HEK293 (cell line): ENCODE results near the gene EIF3B.

ENCODE experiments used
- CTCF ChIA-PET: fragments of 350-600 bp; formaldehyde crosslinking; extraction: SDS; loops from one replicate; lab custom pipeline; 2021; ENCODE audit warnings: antibody characterized with exemption; lab: Yijun Ruan, JAX
- POLR2A ChIA-PET: fragments of 300-600 bp; formaldehyde crosslinking; extraction: SDS; loops from one replicate; lab custom pipeline; 2020; ENCODE audit warnings: antibody characterized with exemption, inconsistent platforms; lab: Yijun Ruan, JAX
- H3K27ac ChIP-seq: fragments of 200-500 bp; sonication (Bioruptor generic); 2 replicates; pipeline ENCODE4 v1.5.1; 2014; ENCODE audit warnings: low read depth, low read length, control low read depth, inconsistent platforms; ENCODE audit errors: extremely low read depth
- H3K36me3 ChIP-seq, 2 experiments: fragments of 200-500 bp in 1 of 2; sonication (Bioruptor generic) in 1 of 2; 1 replicate in 1 of 2; 2 replicates in 1 of 2; pipeline ENCODE4 v1.5.1; 2014 to 2017; ENCODE audit warnings: inconsistent platforms in 2 of 2, low read length in 2 of 2; ENCODE audit not compliant: control insufficient read depth in 2 of 2, insufficient read depth in 1 of 2
- H3K4me1 ChIP-seq: fragments of 200-500 bp; sonication (Bioruptor generic); 2 replicates; pipeline ENCODE4 v1.5.1; 2014; ENCODE audit warnings: mild to moderate bottlenecking, low read length, inconsistent platforms; ENCODE audit not compliant: control insufficient read depth, insufficient read depth
- H3K4me3 ChIP-seq: 2 replicates; pipeline ENCODE4 v1.5.1; 2011; ENCODE audit warnings: low read depth, mild to moderate bottlenecking, control low read depth, low read length, moderate library complexity
- H3K9me3 ChIP-seq: fragments of 200-500 bp; sonication (Bioruptor generic); 2 replicates; pipeline ENCODE4 v1.5.1; 2014; ENCODE audit warnings: low read depth, low read length, inconsistent platforms; ENCODE audit not compliant: control insufficient read depth, insufficient read depth
- FEZF1 ChIP-seq: fragments of 450-650 bp; formaldehyde crosslinking; IDR thresholded peaks from 2 replicates; pipeline ENCODE4 v1.5.1; 2016; ENCODE audit warnings: missing biosample characterization, missing genetic modification characterization
- GFI1B ChIP-seq: fragments of 450-650 bp; formaldehyde crosslinking; IDR thresholded peaks from 2 replicates; pipeline ENCODE4 v1.5.1; 2016; ENCODE audit warnings: missing biosample characterization, missing genetic modification characterization
- SALL2 ChIP-seq: fragments of 450-650 bp; formaldehyde crosslinking; IDR thresholded peaks from 2 replicates; pipeline ENCODE4 v1.5.0; 2017; ENCODE audit warnings: missing biosample characterization, mild to moderate bottlenecking, missing genetic modification characterization, borderline replicate concordance
- SCRT2 ChIP-seq: fragments of 450-650 bp; formaldehyde crosslinking; IDR thresholded peaks from 2 replicates; pipeline ENCODE4 v1.5.1; 2016; ENCODE audit warnings: missing biosample characterization, missing genetic modification characterization
- SETDB1 ChIP-seq: IDR thresholded peaks from one replicate; pipeline ENCODE4 v1.6.1; 2017; ENCODE audit warnings: mild to moderate bottlenecking, low read length, moderate library complexity, mixed read lengths; ENCODE audit not compliant: insufficient read length
- ZBTB1 ChIP-seq: fragments of 450-650 bp; formaldehyde crosslinking; IDR thresholded peaks from 2 replicates; pipeline ENCODE4 v1.5.1; 2016; ENCODE audit warnings: missing biosample characterization, missing genetic modification characterization
- ZIC2 ChIP-seq: fragments of 450-650 bp; formaldehyde crosslinking; IDR thresholded peaks from 2 replicates; pipeline ENCODE4 v1.5.1; 2016; ENCODE audit warnings: missing biosample characterization, missing genetic modification characterization
- ZNF121 ChIP-seq: fragments of 450-650 bp; formaldehyde crosslinking; IDR thresholded peaks from 2 replicates; pipeline ENCODE4 v1.5.1; 2016; ENCODE audit warnings: missing biosample characterization, missing genetic modification characterization
- ZNF132 ChIP-seq: fragments of 450-650 bp; formaldehyde crosslinking; IDR thresholded peaks from 2 replicates; pipeline ENCODE4 v1.5.1; 2017; ENCODE audit warnings: missing biosample characterization, missing genetic modification characterization, borderline replicate concordance
- ZNF175 ChIP-seq: fragments of 450-650 bp; formaldehyde crosslinking; IDR thresholded peaks from 2 replicates; pipeline ENCODE4 v1.5.1; 2016; ENCODE audit warnings: missing biosample characterization, missing genetic modification characterization
- ZNF19 ChIP-seq: fragments of 450-650 bp; formaldehyde crosslinking; IDR thresholded peaks from 2 replicates; pipeline ENCODE4; 2016; ENCODE audit warnings: missing biosample characterization, missing genetic modification characterization, low read depth
- ZNF223 ChIP-seq: fragments of 450-650 bp; formaldehyde crosslinking; IDR thresholded peaks from 2 replicates; pipeline ENCODE4 v1.5.1; 2016; ENCODE audit warnings: missing biosample characterization, missing genetic modification characterization
- ZNF24 ChIP-seq: fragments of 450-650 bp; formaldehyde crosslinking; IDR thresholded peaks from 2 replicates; pipeline ENCODE4 v1.5.1; 2016; ENCODE audit warnings: missing biosample characterization, missing genetic modification characterization
- ZNF292 ChIP-seq: fragments of 450-650 bp; formaldehyde crosslinking; IDR thresholded peaks from 2 replicates; pipeline ENCODE4 v1.5.1; 2016; ENCODE audit warnings: low read depth, missing biosample characterization, missing genetic modification characterization, borderline replicate concordance
- ZNF354C ChIP-seq: fragments of 450-650 bp; formaldehyde crosslinking; IDR thresholded peaks from 2 replicates; pipeline ENCODE4 v1.5.1; 2016; ENCODE audit warnings: missing biosample characterization, missing genetic modification characterization, low read depth, borderline replicate concordance
- ZNF394 ChIP-seq: fragments of 450-650 bp; formaldehyde crosslinking; IDR thresholded peaks from 2 replicates; pipeline ENCODE4 v1.5.1; 2016; ENCODE audit warnings: missing biosample characterization, missing genetic modification characterization, mild to moderate bottlenecking, moderate library complexity, borderline replicate concordance
- ZNF433 ChIP-seq: fragments of 450-650 bp; formaldehyde crosslinking; IDR thresholded peaks from 2 replicates; pipeline ENCODE4 v1.5.1; 2016; ENCODE audit warnings: missing biosample characterization, missing genetic modification characterization, low read depth
- ZNF501 ChIP-seq: fragments of 450-650 bp; formaldehyde crosslinking; IDR thresholded peaks from 2 replicates; pipeline ENCODE4 v1.5.1; 2016; ENCODE audit warnings: missing biosample characterization, missing genetic modification characterization
- ZNF677 ChIP-seq: fragments of 450-650 bp; IDR thresholded peaks from 2 replicates; pipeline ENCODE4 v1.5.0; 2018; ENCODE audit warnings: missing biosample characterization, mild to moderate bottlenecking, missing genetic modification characterization, moderate library complexity
- ZNF701 ChIP-seq: fragments of 450-650 bp; formaldehyde crosslinking; IDR thresholded peaks from 2 replicates; pipeline ENCODE4 v1.5.1; 2016; ENCODE audit warnings: missing biosample characterization, missing genetic modification characterization
- TF ChIP-seq, protein P1 (sequence below): fragments of 450-650 bp; formaldehyde crosslinking; IDR thresholded peaks from 2 replicates; pipeline ENCODE4 v1.5.1; 2016; ENCODE audit warnings: missing biosample characterization, missing genetic modification characterization
- TF ChIP-seq, protein P2 (sequence below): fragments of 450-650 bp; formaldehyde crosslinking; IDR thresholded peaks from 2 replicates; pipeline ENCODE4 v1.5.1; 2017; ENCODE audit warnings: missing biosample characterization, missing genetic modification characterization
- TF ChIP-seq, protein P3 (sequence below): fragments of 450-650 bp; formaldehyde crosslinking; IDR thresholded peaks from 2 replicates; pipeline ENCODE4 v1.5.1; 2017; ENCODE audit warnings: missing biosample characterization, missing genetic modification characterization
- TF ChIP-seq, protein P4 (sequence below): fragments of 450-650 bp; formaldehyde crosslinking; IDR thresholded peaks from 2 replicates; pipeline ENCODE4 v1.5.1; 2016; ENCODE audit warnings: missing biosample characterization, missing genetic modification characterization, borderline replicate concordance

The EIF3B gene

DNA sequence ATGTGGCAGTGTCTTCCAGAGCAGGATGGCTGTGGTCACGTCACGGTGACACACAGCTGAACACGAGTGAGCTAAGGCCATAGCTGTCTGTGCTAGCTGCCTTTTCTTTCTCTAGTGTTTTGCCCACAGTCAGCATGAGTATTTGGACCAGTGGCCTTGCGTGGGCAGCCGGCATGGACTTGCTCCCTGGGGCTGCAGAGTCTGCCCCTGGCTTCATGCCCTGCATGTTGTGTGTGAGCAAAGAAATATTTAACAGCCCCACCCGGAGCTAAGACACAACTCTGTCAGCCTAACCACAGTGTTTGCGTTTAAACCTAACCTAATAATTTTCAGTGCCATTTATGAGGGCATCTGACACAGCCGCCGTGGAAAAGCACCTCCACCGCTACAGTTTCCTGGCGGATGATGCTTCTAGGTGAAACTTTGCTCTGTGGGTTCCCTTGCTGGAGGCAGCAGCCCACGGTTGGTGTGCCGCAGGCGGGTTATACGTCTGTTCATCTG is 63.4 kb downstream of the EIF3B start (continued):
- TF ChIP-seq ZNF677 (tag by site-specific recombination) (no peak), GFI1B (no peak), FEZF1 (tag by site-specific recombination) (no peak), ZNF175 (tag by site-specific recombination) (no peak), ZIC2 (tag by site-specific recombination) (no peak)
- TF ChIP-seq, all 188 proteins: peak for 0

DNA sequence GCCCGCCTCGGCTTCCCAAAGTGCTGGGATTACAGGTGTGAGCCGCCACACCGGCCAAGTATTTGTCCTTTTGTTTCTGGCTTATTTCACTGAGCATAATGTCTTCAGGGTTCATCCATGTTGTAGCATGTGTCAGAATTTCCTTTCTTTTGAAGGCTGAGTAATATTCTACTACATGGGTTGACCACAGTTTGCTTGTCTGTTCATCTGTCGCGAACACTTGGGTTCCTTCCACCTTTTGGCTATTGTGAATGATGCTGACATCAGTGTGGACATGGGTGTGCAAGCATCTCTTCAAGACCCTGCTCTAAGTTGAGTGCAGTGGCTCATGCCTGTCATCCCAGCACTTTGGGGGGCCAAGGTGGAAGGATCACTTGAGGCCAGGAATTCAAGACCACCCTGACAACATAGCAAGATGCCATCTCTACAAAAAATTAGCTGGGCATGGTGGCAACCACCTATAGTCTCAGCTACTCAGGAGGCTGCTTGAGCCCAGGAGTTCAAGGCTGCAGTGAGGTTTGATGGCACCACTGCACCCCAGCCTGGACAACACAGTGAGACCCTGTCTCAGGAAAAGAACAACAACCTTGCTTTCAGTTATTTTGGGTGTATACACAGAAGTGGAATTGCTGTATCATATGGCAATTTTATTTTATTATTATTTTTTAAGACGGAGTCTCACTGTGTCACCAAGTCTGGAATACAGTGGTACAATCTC is 65.7 kb downstream of the EIF3B start:
- ChIA-PET POLR2A (interaction anchor here (0.7 to 1.2 kb wide), 3 partner anchors 8 to 64 kb away, joined by 3 to 4 read pairs (median 3); partner anchors contain the start of gene CHST12), CTCF (interaction anchor here (1.1 to 2.5 kb wide), 3 partner anchors 9 to 31 kb away, joined by 3 to 9 read pairs (median 5); no protein-coding TSS in a partner anchor)
- no peaks in the 10 kb centered on the region for H3K4me1 ChIP-seq

DNA sequence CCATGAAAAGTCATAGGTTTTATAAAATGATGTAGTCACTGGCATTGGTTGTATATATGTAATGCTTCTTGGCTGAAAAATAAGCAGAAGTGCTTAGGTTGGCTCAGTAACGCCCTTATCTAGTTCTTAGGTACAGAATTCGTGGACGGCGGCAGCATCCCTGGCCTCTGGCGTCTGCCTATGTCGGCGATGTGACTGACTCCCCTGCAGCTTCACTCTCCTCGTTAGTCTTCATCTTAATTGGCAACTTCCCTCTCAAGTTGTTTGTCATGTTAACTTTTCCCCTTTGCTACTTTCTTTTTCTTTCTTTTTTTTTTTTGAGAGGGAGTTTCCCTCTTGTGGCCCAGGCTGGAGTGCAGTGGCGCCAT is 67.3 kb downstream of the EIF3B start:
- CTCF ChIA-PET, result interaction anchor here (1.4 kb wide), 1 partner anchor 11 kb away, joined by 5 read pairs; no protein-coding TSS in a partner anchor
- H3K36me3 ChIP-seq, result peaks cover 0 to 4% of the 10 kb centered on the region in 2 experiments; a peak in 1 of 3 replicates
- POLR2A ChIA-PET, result no interaction called here
- no peak overlapping the region for H3K4me3 ChIP-seq
- H3K9me3 ChIP-seq, result no peaks in the 10 kb centered on the region
- H3K27ac ChIP-seq, result no peak overlapping the region
- H3K4me1 ChIP-seq, result no peaks in the 10 kb centered on the region
- TF ChIP-seq ZNF677 (tag by site-specific recombination), result no peak
- no peak for TF ChIP-seq SETDB1
- TF ChIP-seq ZNF501 (tag by site-specific recombination), result no peak
- TF ChIP-seq ZNF121 (tag by site-specific recombination), result no peak
- TF ChIP-seq ZNF394 (tag by site-specific recombination), result no peak
- no peak for TF ChIP-seq ZBTB1 (tag by site-specific recombination)
- TF ChIP-seq, protein P1, sequence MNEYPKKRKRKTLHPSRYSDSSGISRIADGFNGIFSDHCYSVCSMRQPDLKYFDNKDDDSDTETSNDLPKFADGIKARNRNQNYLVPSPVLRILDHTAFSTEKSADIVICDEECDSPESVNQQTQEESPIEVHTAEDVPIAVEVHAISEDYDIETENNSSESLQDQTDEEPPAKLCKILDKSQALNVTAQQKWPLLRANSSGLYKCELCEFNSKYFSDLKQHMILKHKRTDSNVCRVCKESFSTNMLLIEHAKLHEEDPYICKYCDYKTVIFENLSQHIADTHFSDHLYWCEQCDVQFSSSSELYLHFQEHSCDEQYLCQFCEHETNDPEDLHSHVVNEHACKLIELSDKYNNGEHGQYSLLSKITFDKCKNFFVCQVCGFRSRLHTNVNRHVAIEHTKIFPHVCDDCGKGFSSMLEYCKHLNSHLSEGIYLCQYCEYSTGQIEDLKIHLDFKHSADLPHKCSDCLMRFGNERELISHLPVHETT (tag by site-specific recombination), result no peak

More for the DNA sequence above, 65.7 kb downstream of the EIF3B start:
- Histone ChIP-seq H3K9me3 (no peaks in the 10 kb centered on the region), H3K4me3 (no peak overlapping the region), H3K27ac (no peak overlapping the region), H3K36me3 (peaks cover 0 to 4% of the 10 kb centered on the region in 2 experiments; a peak in 1 of 3 replicates)
- TF ChIP-seq, protein P2, sequence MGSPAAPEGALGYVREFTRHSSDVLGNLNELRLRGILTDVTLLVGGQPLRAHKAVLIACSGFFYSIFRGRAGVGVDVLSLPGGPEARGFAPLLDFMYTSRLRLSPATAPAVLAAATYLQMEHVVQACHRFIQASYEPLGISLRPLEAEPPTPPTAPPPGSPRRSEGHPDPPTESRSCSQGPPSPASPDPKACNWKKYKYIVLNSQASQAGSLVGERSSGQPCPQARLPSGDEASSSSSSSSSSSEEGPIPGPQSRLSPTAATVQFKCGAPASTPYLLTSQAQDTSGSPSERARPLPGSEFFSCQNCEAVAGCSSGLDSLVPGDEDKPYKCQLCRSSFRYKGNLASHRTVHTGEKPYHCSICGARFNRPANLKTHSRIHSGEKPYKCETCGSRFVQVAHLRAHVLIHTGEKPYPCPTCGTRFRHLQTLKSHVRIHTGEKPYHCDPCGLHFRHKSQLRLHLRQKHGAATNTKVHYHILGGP (tag by site-specific recombination), result no peak
- no peak for TF ChIP-seq ZNF292
- no peak for TF ChIP-seq ZNF24 (tag by site-specific recombination)
- no peak for TF ChIP-seq ZNF19 (tag by site-specific recombination)
- TF ChIP-seq ZNF354C, result no peak
- no peak for TF ChIP-seq SALL2
- no peak for TF ChIP-seq ZNF121 (tag by site-specific recombination)
- TF ChIP-seq, protein P3, sequence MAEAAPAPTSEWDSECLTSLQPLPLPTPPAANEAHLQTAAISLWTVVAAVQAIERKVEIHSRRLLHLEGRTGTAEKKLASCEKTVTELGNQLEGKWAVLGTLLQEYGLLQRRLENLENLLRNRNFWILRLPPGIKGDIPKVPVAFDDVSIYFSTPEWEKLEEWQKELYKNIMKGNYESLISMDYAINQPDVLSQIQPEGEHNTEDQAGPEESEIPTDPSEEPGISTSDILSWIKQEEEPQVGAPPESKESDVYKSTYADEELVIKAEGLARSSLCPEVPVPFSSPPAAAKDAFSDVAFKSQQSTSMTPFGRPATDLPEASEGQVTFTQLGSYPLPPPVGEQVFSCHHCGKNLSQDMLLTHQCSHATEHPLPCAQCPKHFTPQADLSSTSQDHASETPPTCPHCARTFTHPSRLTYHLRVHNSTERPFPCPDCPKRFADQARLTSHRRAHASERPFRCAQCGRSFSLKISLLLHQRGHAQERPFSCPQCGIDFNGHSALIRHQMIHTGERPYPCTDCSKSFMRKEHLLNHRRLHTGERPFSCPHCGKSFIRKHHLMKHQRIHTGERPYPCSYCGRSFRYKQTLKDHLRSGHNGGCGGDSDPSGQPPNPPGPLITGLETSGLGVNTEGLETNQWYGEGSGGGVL (tag by site-specific recombination), result no peak
- TF ChIP-seq ZNF701 (tag by site-specific recombination), result no peak
- TF ChIP-seq ZNF132 (tag by site-specific recombination), result no peak
- no peak for TF ChIP-seq SCRT2 (tag by site-specific recombination)
- no peak for TF ChIP-seq ZNF433 (tag by site-specific recombination)
- TF ChIP-seq, protein P4, sequence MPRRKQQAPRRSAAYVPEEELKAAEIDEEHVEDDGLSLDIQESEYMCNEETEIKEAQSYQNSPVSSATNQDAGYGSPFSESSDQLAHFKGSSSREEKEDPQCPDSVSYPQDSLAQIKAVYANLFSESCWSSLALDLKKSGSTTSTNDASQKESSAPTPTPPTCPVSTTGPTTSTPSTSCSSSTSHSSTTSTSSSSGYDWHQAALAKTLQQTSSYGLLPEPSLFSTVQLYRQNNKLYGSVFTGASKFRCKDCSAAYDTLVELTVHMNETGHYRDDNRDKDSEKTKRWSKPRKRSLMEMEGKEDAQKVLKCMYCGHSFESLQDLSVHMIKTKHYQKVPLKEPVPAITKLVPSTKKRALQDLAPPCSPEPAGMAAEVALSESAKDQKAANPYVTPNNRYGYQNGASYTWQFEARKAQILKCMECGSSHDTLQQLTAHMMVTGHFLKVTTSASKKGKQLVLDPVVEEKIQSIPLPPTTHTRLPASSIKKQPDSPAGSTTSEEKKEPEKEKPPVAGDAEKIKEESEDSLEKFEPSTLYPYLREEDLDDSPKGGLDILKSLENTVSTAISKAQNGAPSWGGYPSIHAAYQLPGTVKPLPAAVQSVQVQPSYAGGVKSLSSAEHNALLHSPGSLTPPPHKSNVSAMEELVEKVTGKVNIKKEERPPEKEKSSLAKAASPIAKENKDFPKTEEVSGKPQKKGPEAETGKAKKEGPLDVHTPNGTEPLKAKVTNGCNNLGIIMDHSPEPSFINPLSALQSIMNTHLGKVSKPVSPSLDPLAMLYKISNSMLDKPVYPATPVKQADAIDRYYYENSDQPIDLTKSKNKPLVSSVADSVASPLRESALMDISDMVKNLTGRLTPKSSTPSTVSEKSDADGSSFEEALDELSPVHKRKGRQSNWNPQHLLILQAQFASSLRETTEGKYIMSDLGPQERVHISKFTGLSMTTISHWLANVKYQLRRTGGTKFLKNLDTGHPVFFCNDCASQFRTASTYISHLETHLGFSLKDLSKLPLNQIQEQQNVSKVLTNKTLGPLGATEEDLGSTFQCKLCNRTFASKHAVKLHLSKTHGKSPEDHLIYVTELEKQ (tag by site-specific recombination), result no peak
- no peak for TF ChIP-seq ZNF223 (tag by site-specific recombination)
